ENCODE measurements around the gene SNX3. TPM values are rescaled to one million over a fixed set of nuclear protein-coding genes. Genes with fewer than 3 reads are reported as not detected.

The SNX3 gene
- total RNA-seq, 4 donors from 2014 or later: 81.2 to 136 (median 121) TPM

- intact Hi-C loops (cut with DNase I; ENCODE audit: low total_unique reads) (no loop called here), in situ Hi-C loops (cut with MboI; ENCODE audit: low pct_ligation_motif_present in 1 of 4, low pct_unique_long_range_greater_than_20kb in 1 of 4, low sequenced_read_pairs in 3 of 4) (no loop called here)
- no peaks in the 10 kb centered on the region for H3K36me3 ChIP-seq
- DNase-seq: no peak
- TF ChIP-seq EP300 (IDR thresholded peaks at IDR 0.05; ENCODE audit: low read depth) (no peak), CTCF (IDR thresholded peaks at IDR 0.05) (no peak), POLR2A (IDR thresholded peaks at IDR 0.05) (no peak), POLR2AphosphoS5 (IDR thresholded peaks at IDR 0.05) (no peak)
- H3K27me3 ChIP-seq: peaks cover 100% of the 10 kb centered on the region
- no peak overlapping the region for H3K27ac ChIP-seq
- peaks cover 24 to 43% (median 33%) of the 10 kb centered on the region in 4 donors for H3K4me1 ChIP-seq
- no peaks in the 10 kb centered on the region for H3K9me3 ChIP-seq
- WGBS, 2 donors (ENCODE audit: low coverage in 1 of 2): 7 to 15% methylated on average over 8 to 36 of the region's 41 CpGs
- H3K4me3 ChIP-seq: no peak overlapping the region
Measured at GRCh38 chr6:108163644-108164542, 96.9 kb downstream of the SNX3 start.

GRCh38 chr6:108163267-108163643 is 97.6 kb downstream of the SNX3 start:
- DNase-seq: no peak
- intact Hi-C loops (cut with DNase I; ENCODE audit: low total_unique reads): no loop called here
- in situ Hi-C loops (cut with MboI; ENCODE audit: low pct_ligation_motif_present in 1 of 4, low pct_unique_long_range_greater_than_20kb in 1 of 4, low sequenced_read_pairs in 3 of 4): no loop called here
- TF ChIP-seq POLR2A (IDR thresholded peaks at IDR 0.05) (no peak), CTCF (IDR thresholded peaks at IDR 0.05) (no peak), EP300 (IDR thresholded peaks at IDR 0.05; ENCODE audit: low read depth) (no peak), POLR2AphosphoS5 (IDR thresholded peaks at IDR 0.05) (no peak)
- H3K36me3 ChIP-seq: no peaks in the 10 kb centered on the region
- no peaks in the 10 kb centered on the region for H3K9me3 ChIP-seq
- WGBS, 2 donors (ENCODE audit: low coverage in 1 of 2): 7% methylated on average over 4 of the region's 6 CpGs; no CpG with 5 or more reads in 1 of the 2 donors
- H3K27me3 ChIP-seq: peaks cover 100% of the 10 kb centered on the region
- no peak overlapping the region for H3K27ac ChIP-seq
- H3K4me3 ChIP-seq: no peak overlapping the region
- peaks cover 17 to 37% (median 27%) of the 10 kb centered on the region in 4 donors for H3K4me1 ChIP-seq

GRCh38 chr6:108161724-108162282 is 99.0 kb downstream of the SNX3 start:
- 10 to 17% methylated on average over 2 to 3 of the region's 3 CpGs for WGBS, 2 donors (ENCODE audit: low coverage in 1 of 2)

More at GRCh38 chr6:108161724-108162282, 99.0 kb downstream of the SNX3 start:
- TF ChIP-seq POLR2AphosphoS5 (IDR thresholded peaks at IDR 0.05) (no peak), EP300 (IDR thresholded peaks at IDR 0.05; ENCODE audit: low read depth) (no peak), POLR2A (IDR thresholded peaks at IDR 0.05) (no peak), CTCF (IDR thresholded peaks at IDR 0.05) (no peak)
- Histone ChIP-seq H3K27ac (no peak overlapping the region), H3K36me3 (no peaks in the 10 kb centered on the region), H3K9me3 (no peaks in the 10 kb centered on the region), H3K27me3 (peaks cover 100% of the 10 kb centered on the region), H3K4me3 (no peak overlapping the region), H3K4me1 (peaks cover 16 to 37% (median 30%) of the 10 kb centered on the region in 4 donors)
- in situ Hi-C loops (cut with MboI; ENCODE audit: low pct_ligation_motif_present in 1 of 4, low pct_unique_long_range_greater_than_20kb in 1 of 4, low sequenced_read_pairs in 3 of 4) (no loop called here), intact Hi-C loops (cut with DNase I; ENCODE audit: low total_unique reads) (no loop called here)
- no peak for DNase-seq

Small RNA genes lying within 50 kb of the gene (small RNA-seq; reads per million reads assigned to genes)
- gene RNA5SP212 (0 reads per million in 4 donors), gene RNU6-1144P (0 reads per million in 4 donors), gene Z98742.2 (0 reads per million in 4 donors)

Other genes starting within 250 kb of the SNX3 start
- gene OSTM1, start 186.3 kb downstream of the SNX3 start, total RNA-seq: 100 to 1,000 TPM in 1 of 4 donors, 10 to 100 TPM in 3; 26.3 to 327 (median 58.4) TPM
- gene NR2E1, start 95.0 kb downstream of the SNX3 start, total RNA-seq: not detected
- gene AFG1L, start 34.0 kb upstream of the SNX3 start, total RNA-seq: 10 to 100 TPM in 1 of 4 donors, 1 to 10 TPM in 3; 2.2 to 22.5 (median 5.5) TPM

All from transverse colon (tissue), 4 donors.